Muscle of back (tissue), 10 donors: Measurements from ENCODE around the gene BCL2L15. TPM values are rescaled to one million over a fixed set of nuclear protein-coding genes. Genes with fewer than 3 reads are reported as not detected.

Source experiments
- polyA plus RNA-seq, 10 donors: library from polyadenylated mRNA; unstranded; fragments of 120-200 nt; gene quantifications; one replicate each; pipeline ENCODE4 v1.2.1, GENCODE V29; 2013; ENCODE audit not compliant: insufficient read length in 10 of 10

BCL2L15 gene
- polyA plus RNA-seq, 10 donors: 0.19 to 2.1 (median 0.47) TPM

Other genes with a start within 250 kb of the BCL2L15 start
- 10 to 100 TPM in 7 of 10 donors, 1 to 10 TPM in 3; 9.7 to 15.8 (median 11.4) TPM for gene PHTF1, start 128.1 kb downstream of the BCL2L15 start, polyA plus RNA-seq
- gene RSBN1, start 75.1 kb downstream of the BCL2L15 start, polyA plus RNA-seq: 10 to 100 TPM; 11.5 to 17.1 (median 12.7) TPM
- gene PTPN22, start 15.9 kb downstream of the BCL2L15 start, polyA plus RNA-seq: 1 to 10 TPM in 1 of 10 donors, under 1 TPM in 9; 0.13 to 1.7 (median 0.33) TPM
- 10 to 100 TPM; 16.9 to 46.5 (median 23.1) TPM for gene AP4B1, start 17.2 kb upstream of the BCL2L15 start, polyA plus RNA-seq
- gene DCLRE1B, start 17.7 kb upstream of the BCL2L15 start, polyA plus RNA-seq: 10 to 100 TPM in 4 of 10 donors, 1 to 10 TPM in 6; 7.6 to 11.6 (median 9.0) TPM
- 10 to 100 TPM; 26.5 to 37.3 (median 30.9) TPM for gene HIPK1, start 41.7 kb upstream of the BCL2L15 start, polyA plus RNA-seq
- gene OLFML3, start 91.9 kb upstream of the BCL2L15 start, polyA plus RNA-seq: 100 to 1,000 TPM; 115 to 220 (median 167) TPM